Measurements from ENCODE around the gene CLIP2. TPM values are rescaled to one million over a fixed set of nuclear protein-coding genes. Genes with fewer than 3 reads are reported as not detected.

The CLIP2 gene
- total RNA-seq, 1 experiment from 2014 or later, result 21.6 TPM

DNA sequence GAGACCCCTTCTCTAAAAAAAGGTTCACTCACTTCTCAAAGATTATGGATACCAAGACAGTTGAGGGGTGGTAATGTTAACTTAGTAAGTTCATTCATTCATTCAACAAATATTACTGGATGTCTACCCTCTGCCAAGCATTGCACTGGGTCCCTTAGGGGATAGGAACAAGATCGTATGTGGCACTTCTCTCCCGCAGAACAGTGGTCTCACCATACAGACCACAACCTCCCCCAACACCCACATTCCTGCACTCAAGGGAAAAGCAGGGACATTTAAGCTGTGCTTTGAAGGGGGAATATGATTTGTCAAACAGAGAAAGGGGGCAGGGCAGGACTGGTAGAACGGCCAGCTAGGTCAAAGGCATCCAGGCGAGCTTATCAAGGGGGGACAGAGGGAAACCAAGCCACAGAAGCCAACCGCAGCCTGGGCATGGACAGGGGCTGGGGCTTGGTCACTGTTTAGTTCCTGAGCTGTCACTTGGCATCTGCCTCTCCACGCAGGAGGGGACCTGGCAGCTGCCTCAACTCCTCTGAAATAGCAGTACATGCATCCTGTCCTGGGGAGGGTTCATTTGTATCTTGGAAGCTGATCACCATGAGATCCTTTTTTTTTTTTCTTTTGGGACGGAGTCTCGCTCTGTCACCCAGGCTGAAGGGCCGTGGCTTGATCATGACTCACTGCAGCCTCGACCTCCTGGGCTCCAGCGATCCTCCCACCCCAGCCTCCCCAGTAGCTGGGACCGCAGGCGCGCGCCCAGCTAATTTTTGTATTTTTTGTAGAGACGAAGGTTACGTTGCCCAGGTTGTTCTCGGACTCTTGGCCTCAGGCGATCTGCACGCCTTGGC lies 949 bp upstream of the CLIP2 start:
- H2BK120ac ChIP-seq (ENCODE audit: low read depth, low read length, poor library complexity, severe bottlenecking), result no peak overlapping the region
- no peaks in the 10 kb centered on the region; a peak in 1 of 7 replicates for H3K36me3 Mint-ChIP-seq (ENCODE audit: insufficient read depth in 1 of 3, low read depth in 3 of 3)
- H2AFZ ChIP-seq (ENCODE audit: low read length), result no peak overlapping the region
- no peak overlapping the region for H3K56ac ChIP-seq (ENCODE audit: insufficient read length, low read depth, low read length)
- H2BK20ac ChIP-seq (ENCODE audit: low read depth, low read length, poor library complexity, severe bottlenecking), result no peak overlapping the region
- no CpG with 5 or more reads among the region's 20 CpGs for WGBS (ENCODE audit: extremely low coverage, insufficient read length, low lambda C conversion rate)
- peak overlapping the region; percentile 74 to 92 for H3K4me3 Mint-ChIP-seq
- peaks cover 12% of the 10 kb centered on the region for H3K23me2 ChIP-seq (ENCODE audit: insufficient read length, low read depth, low read length, poor library complexity, severe bottlenecking)
- TF ChIP-seq, protein P1, sequence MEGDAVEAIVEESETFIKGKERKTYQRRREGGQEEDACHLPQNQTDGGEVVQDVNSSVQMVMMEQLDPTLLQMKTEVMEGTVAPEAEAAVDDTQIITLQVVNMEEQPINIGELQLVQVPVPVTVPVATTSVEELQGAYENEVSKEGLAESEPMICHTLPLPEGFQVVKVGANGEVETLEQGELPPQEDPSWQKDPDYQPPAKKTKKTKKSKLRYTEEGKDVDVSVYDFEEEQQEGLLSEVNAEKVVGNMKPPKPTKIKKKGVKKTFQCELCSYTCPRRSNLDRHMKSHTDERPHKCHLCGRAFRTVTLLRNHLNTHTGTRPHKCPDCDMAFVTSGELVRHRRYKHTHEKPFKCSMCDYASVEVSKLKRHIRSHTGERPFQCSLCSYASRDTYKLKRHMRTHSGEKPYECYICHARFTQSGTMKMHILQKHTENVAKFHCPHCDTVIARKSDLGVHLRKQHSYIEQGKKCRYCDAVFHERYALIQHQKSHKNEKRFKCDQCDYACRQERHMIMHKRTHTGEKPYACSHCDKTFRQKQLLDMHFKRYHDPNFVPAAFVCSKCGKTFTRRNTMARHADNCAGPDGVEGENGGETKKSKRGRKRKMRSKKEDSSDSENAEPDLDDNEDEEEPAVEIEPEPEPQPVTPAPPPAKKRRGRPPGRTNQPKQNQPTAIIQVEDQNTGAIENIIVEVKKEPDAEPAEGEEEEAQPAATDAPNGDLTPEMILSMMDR (conservative IDR thresholded peaks at IDR 0.05), result no peak
- H3K4me1 ChIP-seq (ENCODE audit: insufficient read depth, low read length), result no peaks in the 10 kb centered on the region; the same call in 1 of the 2 replicates
- peaks cover 16% of the 10 kb centered on the region; the same call in 1 of the 2 replicates for H3K79me2 ChIP-seq (ENCODE audit: insufficient read depth, low read length)
- no peak overlapping the region for H3K23ac ChIP-seq (ENCODE audit: insufficient read length, low read depth, low read length)
- no peaks in the 10 kb centered on the region for H3K9me3 ChIP-seq (ENCODE audit: control insufficient read depth, low read depth, low read length)
- H4K20me1 ChIP-seq (ENCODE audit: control insufficient read depth, insufficient read depth, insufficient read length), result no peaks in the 10 kb centered on the region
- H3K18ac ChIP-seq (ENCODE audit: insufficient read length, low read depth, low read length), result no peak overlapping the region
- no peaks in the 10 kb centered on the region for H3K27me3 ChIP-seq (ENCODE audit: insufficient read depth, low read length)
- H2BK5ac ChIP-seq (ENCODE audit: insufficient read length, low read length), result no peak overlapping the region
- no peak overlapping the region for H4K5ac ChIP-seq (ENCODE audit: insufficient read length, low read depth, low read length)
- H3K27ac Mint-ChIP-seq, result peak overlapping the region in 1 of 3 experiments; percentile 95; a peak in 2 of 7 replicates
- H3K27ac ChIP-seq (ENCODE audit: insufficient read length, low read depth, low read length), result no peak overlapping the region
- H3T11ph ChIP-seq (ENCODE audit: low read length), result no peak overlapping the region
- H3K79me1 ChIP-seq (ENCODE audit: insufficient read depth, low read depth, low read length, poor library complexity, severe bottlenecking), result peaks cover 4% of the 10 kb centered on the region
- H3K27me3 Mint-ChIP-seq (ENCODE audit: low read depth), result peaks cover 42% of the 10 kb centered on the region
- no peak overlapping the region for H3K4ac ChIP-seq (ENCODE audit: low read depth, low read length)
- no peak overlapping the region for H2BK12ac ChIP-seq (ENCODE audit: insufficient read length, low read depth, low read length)
- H2BK15ac ChIP-seq (ENCODE audit: low read depth, low read length), result no peak overlapping the region
- H4K8ac ChIP-seq (replicated peaks; ENCODE audit: insufficient read length, low read depth, low read length), result peak overlapping the region; percentile 5
- H3K4me1 Mint-ChIP-seq, result peaks cover 35 to 46% of the 10 kb centered on the region in 2 experiments
- no peak overlapping the region for H3K14ac ChIP-seq (ENCODE audit: insufficient read depth, low read length)
- no peak overlapping the region for H4K91ac ChIP-seq (ENCODE audit: insufficient read length, low read depth, low read length)
- H3K9ac ChIP-seq (ENCODE audit: extremely low read depth, insufficient read length, low read length), result no peak overlapping the region
- H2AK5ac ChIP-seq (ENCODE audit: insufficient read length, low read length), result no peak overlapping the region
- peak overlapping the region; percentile 93 for H3K4me2 ChIP-seq (ENCODE audit: insufficient read depth, insufficient read length, low read length)
- no peak for DNase-seq
- H3K9me3 Mint-ChIP-seq, result no peaks in the 10 kb centered on the region; a peak in 1 of 5 replicates

All from H9 (cell line).